AG04449 (cell line): ENCODE results near the gene TNRC6A.
"Not testable (repeated sequence)": the region's sequence is repeated elsewhere in the genome, so short reads cannot be mapped to it uniquely, and the experiment has no call there.

Source experiments
- CTCF ChIA-PET: fragments of 350-600 bp; formaldehyde crosslinking; extraction: SDS; loops from one replicate; lab custom pipeline; 2021; ENCODE audit warnings: antibody characterized with exemption; lab: Yijun Ruan, JAX
- POLR2A ChIA-PET: fragments of 400-600, 350-600 bp; formaldehyde crosslinking; extraction: SDS; loops from one replicate; lab custom pipeline; 2020; ENCODE audit warnings: antibody characterized with exemption, inconsistent platforms; lab: Yijun Ruan, JAX
- DNase-seq: peaks from one replicate; pipeline ENCODE4 v3.0.0-alpha.2; 2010; ENCODE audit warnings: low read depth, low spot score
- H3K4me3 ChIP-seq: 2 replicates; pipeline ENCODE4 v1.5.1; 2011; ENCODE audit warnings: low read depth, mild to moderate bottlenecking, control low read depth, low read length
- TF ChIP-seq, protein P1 (sequence below): IDR thresholded peaks from one replicate; pipeline ENCODE4 v1.5.1; 2011; ENCODE audit warnings: mild to moderate bottlenecking, moderate library complexity, low read length, control low read depth, inconsistent platforms; ENCODE audit not compliant: insufficient read depth; ENCODE audit errors: missing control alignments

The TNRC6A gene

DNA sequence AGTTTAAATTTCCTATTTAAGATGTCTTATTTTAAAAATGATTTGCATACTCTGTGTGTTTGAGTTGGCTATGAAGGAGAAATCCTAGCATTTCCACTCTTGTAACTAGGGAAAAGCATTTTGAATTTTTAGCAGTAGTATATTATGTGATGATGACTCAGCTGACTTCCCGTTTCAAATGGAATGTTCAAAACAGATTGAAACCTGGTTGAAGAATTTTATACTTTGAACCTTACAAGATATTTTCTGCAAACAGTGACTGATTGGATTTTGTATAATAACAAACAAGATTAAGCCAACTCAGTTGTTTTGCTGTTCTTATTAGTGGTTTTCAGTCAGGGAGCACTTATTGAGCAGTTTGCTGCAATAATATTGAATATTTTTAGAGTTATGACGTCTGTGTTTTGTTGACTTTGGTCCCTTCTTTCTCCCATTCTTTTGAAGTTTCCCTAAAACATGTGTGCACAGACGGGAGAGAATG lies 8.0 kb downstream of the TNRC6A start:
- no peak overlapping the region for H3K4me3 ChIP-seq
- TF ChIP-seq, protein P1, sequence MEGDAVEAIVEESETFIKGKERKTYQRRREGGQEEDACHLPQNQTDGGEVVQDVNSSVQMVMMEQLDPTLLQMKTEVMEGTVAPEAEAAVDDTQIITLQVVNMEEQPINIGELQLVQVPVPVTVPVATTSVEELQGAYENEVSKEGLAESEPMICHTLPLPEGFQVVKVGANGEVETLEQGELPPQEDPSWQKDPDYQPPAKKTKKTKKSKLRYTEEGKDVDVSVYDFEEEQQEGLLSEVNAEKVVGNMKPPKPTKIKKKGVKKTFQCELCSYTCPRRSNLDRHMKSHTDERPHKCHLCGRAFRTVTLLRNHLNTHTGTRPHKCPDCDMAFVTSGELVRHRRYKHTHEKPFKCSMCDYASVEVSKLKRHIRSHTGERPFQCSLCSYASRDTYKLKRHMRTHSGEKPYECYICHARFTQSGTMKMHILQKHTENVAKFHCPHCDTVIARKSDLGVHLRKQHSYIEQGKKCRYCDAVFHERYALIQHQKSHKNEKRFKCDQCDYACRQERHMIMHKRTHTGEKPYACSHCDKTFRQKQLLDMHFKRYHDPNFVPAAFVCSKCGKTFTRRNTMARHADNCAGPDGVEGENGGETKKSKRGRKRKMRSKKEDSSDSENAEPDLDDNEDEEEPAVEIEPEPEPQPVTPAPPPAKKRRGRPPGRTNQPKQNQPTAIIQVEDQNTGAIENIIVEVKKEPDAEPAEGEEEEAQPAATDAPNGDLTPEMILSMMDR, result no peak
- DNase-seq, result peak; percentile 37
- ChIA-PET CTCF (no interaction called here), POLR2A (no interaction called here)

DNA sequence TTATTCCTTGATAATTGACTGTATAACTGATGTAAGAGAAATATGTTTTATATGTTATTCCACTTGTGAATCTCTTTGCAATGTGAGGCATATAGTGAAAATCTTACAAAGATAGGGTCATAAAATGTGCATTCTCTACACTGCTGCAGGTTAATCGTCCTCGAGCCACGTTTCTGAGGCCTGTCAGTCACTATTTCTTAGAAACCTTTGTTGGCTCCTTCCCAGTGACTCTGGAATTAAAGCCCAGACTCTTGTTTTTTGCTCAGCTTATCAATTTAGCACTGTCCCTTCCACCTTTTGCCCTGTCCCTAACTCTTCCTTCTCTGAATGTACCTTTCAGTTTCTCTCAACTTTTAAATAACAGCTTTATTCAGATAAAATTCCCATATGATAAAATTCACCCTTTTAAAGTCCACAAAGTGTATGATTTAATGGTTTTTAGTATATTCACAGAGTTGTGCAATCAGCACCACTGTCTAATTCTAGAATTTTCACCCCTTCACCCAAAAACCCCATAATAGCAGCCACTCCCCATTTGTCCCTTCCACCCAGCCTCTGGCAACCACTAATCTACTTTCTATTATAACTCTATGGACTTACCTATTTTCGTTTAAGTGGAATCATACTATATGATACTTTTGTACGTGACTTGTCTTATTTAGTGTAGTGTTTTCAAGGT lies 8.6 kb downstream of the TNRC6A start:
- ChIA-PET POLR2A (no interaction called here), CTCF (no interaction called here)
- no peak for DNase-seq
- no peak overlapping the region for H3K4me3 ChIP-seq
- TF ChIP-seq, protein P1, result no peak

DNA sequence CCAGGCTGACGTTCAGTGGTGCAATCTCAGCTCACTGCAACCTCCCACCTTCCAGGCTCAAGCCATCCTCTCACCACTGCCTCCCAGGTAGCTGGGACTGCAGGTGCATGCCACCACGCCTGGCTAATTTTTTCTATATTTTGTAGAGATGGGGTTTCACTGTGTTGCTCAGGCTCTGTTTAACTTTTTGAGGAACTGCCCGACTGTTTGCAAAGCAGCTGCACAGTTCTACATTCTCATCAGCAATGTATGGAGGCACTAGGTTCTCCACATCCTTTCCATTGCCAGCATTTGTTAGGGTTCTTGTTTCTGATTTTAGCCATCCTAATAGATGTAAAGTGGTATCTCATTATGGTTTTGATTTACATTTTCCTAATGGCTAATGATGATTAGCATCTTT lies 9.4 kb downstream of the TNRC6A start:
- H3K4me3 ChIP-seq, result no peak overlapping the region
- DNase-seq, result no peak
- ChIA-PET POLR2A (no interaction called here), CTCF (interaction anchor here (1.2 kb wide), 1 partner anchor 49 kb away, joined by 4 read pairs; no protein-coding TSS in a partner anchor)
- TF ChIP-seq, protein P1, result no peak

DNA sequence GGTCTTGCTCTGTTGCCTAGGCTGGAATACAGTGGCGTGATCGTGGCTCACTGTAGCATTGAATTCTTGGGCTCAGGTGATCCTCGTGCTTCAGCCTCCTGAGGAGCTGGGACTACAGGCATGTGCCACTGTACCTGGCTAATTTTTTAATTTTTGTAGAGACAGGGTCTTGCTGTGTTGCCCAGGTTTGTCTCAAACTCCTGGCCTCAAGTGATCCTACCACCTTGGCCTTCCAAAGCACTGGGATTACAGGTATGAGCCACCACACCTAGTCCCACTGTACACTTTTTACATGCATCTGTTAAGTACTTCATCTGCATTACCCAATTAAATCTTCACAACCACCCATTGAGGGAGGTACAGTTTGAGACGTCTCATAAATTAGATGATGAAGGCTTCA lies 12.4 kb downstream of the TNRC6A start:
- ChIA-PET CTCF (interaction anchor here (1.7 kb wide), 1 partner anchor 162 kb away, joined by 3 read pairs; no protein-coding TSS in a partner anchor), POLR2A (no interaction called here)
- no peak for DNase-seq
- TF ChIP-seq, protein P1, result no peak
- H3K4me3 ChIP-seq, result no peak overlapping the region

DNA sequence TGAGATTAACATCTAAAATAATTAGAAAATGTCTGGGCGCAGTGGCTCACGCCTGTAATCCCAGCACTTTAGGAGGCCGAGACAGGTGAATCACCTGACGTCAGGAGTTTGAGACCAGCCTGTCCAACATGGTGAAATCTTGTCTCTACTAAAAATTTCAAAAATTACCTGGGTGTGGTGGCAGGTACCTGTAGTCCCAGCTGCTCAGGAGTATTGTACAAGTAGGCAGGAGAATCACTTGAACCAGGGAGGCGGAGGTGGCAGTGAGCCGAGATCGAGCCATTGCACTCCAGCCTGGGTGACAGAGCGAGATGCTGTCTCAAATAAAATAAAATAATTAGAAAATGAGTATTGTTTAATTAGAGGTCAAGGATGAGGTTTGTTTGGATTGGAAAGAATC lies 13.2 kb downstream of the TNRC6A start:
- H3K4me3 ChIP-seq, CTCF ChIA-PET, POLR2A ChIA-PET, DNase-seq: not testable (repeated sequence)

DNA sequence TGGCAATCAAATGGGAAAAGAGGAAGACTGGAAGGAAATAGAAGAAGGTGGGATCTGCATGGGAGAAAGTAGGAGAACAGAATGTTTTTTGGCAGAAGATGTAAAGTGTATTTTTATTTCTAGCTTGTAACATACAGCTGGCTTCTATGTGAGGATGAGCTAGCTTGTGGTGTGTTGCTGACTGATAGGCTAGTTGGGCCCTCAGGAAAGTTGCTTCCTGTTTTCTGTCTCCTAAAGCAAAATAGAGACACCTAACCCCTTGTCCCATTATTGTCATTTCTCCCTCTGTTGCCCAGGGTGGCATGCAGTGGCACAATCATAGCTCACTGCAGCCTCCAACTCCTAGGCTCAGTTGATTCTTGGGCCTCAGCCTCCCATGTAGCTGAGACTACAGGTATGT lies 15.9 kb downstream of the TNRC6A start:
- ChIA-PET CTCF (interaction anchor here (1.0 to 1.9 kb wide), 3 partner anchors 10 to 58 kb away, joined by 3 to 4 read pairs (median 4); no protein-coding TSS in a partner anchor), POLR2A (no interaction called here)
- H3K4me3 ChIP-seq, result no peak overlapping the region
- TF ChIP-seq, protein P1, result no peak
- no peak for DNase-seq
